K562 (cell line): ENCODE results near the gene MINDY4. TPM values are rescaled to one million over a fixed set of nuclear protein-coding genes. Genes with fewer than 3 reads are reported as not detected.

Experiments used
- ATAC-seq: fragments of 200-7000 bp; cut with Tn5 transposase; 3 replicates; pipeline ENCODE4 v1.9.1; 2020; ENCODE audit warnings: moderate library complexity
- BruUV-seq: library from RNA; stranded (reverse); fragments of 400-500 nt; replicated peaks from 2 replicates; lab custom pipeline; 2021; lab: Mats Ljungman, UMichigan
- CTCF ChIA-PET: fragments of 300-600 bp; formaldehyde crosslinking; extraction: SDS; loops from one replicate; lab custom pipeline; 2021; ENCODE audit warnings: low intra/inter-chr PET ratio; lab: Yijun Ruan, JAX
- POLR2A ChIA-PET: fragments of 300-600, 350-650 bp; sonication (Branson Sonifier 250); formaldehyde crosslinking; extraction: SDS; loops from one replicate; lab custom pipeline; 2021; ENCODE audit warnings: antibody characterized with exemption, inconsistent platforms; lab: Yijun Ruan, JAX
- DNase-seq, 4 experiments: peaks; one replicate each; pipeline versions ENCODE4 v3.0.0 to v3.0.0-alpha.2; 2011 to 2018; ENCODE audit warnings: low spot score in 3 of 4, mixed read lengths in 3 of 4; ENCODE audit errors: extremely low read depth in 1 of 4
- FAIRE-seq: peaks from 2 replicates; lab custom pipeline; 2011; peaks lifted over from hg19 to GRCh38; lab: Jason Lieb, UNC
- H2AFZ ChIP-seq: 2 replicates; pipeline ENCODE4 v1.6.0; 2011; ENCODE audit warnings: low read depth, low read length, control low read depth, inconsistent platforms
- H3K27ac ChIP-seq: fragments of 200-600 bp; 3 replicates; pipeline ENCODE4 v1.8.0; 2011; ENCODE audit warnings: low read depth, mild to moderate bottlenecking, control low read depth, inconsistent platforms, low read length, moderate library complexity, mixed read lengths; ENCODE audit errors: extremely low read depth
- H3K27me3 ChIP-seq, 2 experiments: fragments of 300-600 bp in 1 of 2; 2 replicates in 1 of 2; 3 replicates in 1 of 2; pipeline versions ENCODE4 v1.6.0 to v1.8.0; 2011; ENCODE audit warnings: inconsistent platforms in 2 of 2, low read length in 2 of 2, mild to moderate bottlenecking in 1 of 2, mixed read lengths in 1 of 2, moderate library complexity in 1 of 2; ENCODE audit not compliant: control insufficient read depth in 2 of 2, insufficient read depth in 2 of 2
- H3K36me3 ChIP-seq: fragments of 300-600 bp; 3 replicates; pipeline ENCODE4 v1.8.0; 2011; ENCODE audit warnings: mild to moderate bottlenecking, low read length, inconsistent platforms; ENCODE audit not compliant: control insufficient read depth, insufficient read depth
- H3K4me1 ChIP-seq, 2 experiments: fragments of 200-600 bp in 1 of 2; replicated peaks in 1 of 2; 2 replicates in 1 of 2; 3 replicates in 1 of 2; pipeline versions ENCODE4 v1.5.1 to v1.8.0; 2011; ENCODE audit warnings: inconsistent platforms in 2 of 2, low read length in 2 of 2, mild to moderate bottlenecking in 1 of 2, mixed read lengths in 1 of 2, moderate library complexity in 1 of 2; ENCODE audit not compliant: control insufficient read depth in 2 of 2, insufficient read depth in 2 of 2
- H3K4me2 ChIP-seq: 2 replicates; pipeline ENCODE4 v1.6.1; 2011; ENCODE audit warnings: low read length, control low read depth, inconsistent platforms, mixed read lengths; ENCODE audit not compliant: insufficient read depth
- H3K4me3 ChIP-seq: fragments of 200-600 bp; sonication (generic), shearing (Covaris generic); 2 replicates; pipeline ENCODE4 v1.5.1; 2016; ENCODE audit warnings: control low read depth, inconsistent platforms
- H3K79me2 ChIP-seq: fragments of 200-600 bp; 3 replicates; pipeline ENCODE4 v1.8.0; 2011; ENCODE audit warnings: low read length, inconsistent platforms; ENCODE audit not compliant: control insufficient read depth, insufficient read depth
- H3K9ac ChIP-seq, 2 experiments: 2 replicates each; pipeline versions ENCODE4 v1.6.0 to v1.6.1; 2011; ENCODE audit warnings: low read depth in 2 of 2, low read length in 2 of 2, control low read depth in 1 of 2, inconsistent platforms in 1 of 2, mild to moderate bottlenecking in 1 of 2, mixed read lengths in 1 of 2; ENCODE audit not compliant: insufficient read depth in 1 of 2
- H3K9me1 ChIP-seq: one replicate; pipeline ENCODE4 v1.6.0; 2011; ENCODE audit warnings: inconsistent platforms, mild to moderate bottlenecking, low read length, moderate library complexity; ENCODE audit not compliant: control insufficient read depth, insufficient read depth
- H3K9me3 ChIP-seq: replicated peaks from 2 replicates; pipeline ENCODE4 v1.5.1; 2011; ENCODE audit warnings: low read depth, low read length, inconsistent platforms; ENCODE audit not compliant: control insufficient read depth, insufficient read depth
- H4K20me1 ChIP-seq: replicated peaks from 2 replicates; pipeline ENCODE4 v1.6.1; 2011; ENCODE audit warnings: low read length, inconsistent platforms, mixed read lengths; ENCODE audit not compliant: control insufficient read depth, insufficient read depth
- CREBBP ChIP-seq: IDR thresholded peaks from one replicate; pipeline ENCODE4 v1.6.1; 2012; ENCODE audit warnings: low read depth, mild to moderate bottlenecking, control low read depth, inconsistent platforms, low read length
- CSDE1 ChIP-seq, 2 experiments: fragments of 450-650 bp; IDR thresholded peaks; 2 replicates each; pipeline ENCODE4 v1.6.1; 2016; ENCODE audit warnings: mild to moderate bottlenecking in 1 of 2
- CXXC5 ChIP-seq: fragments of 250-450 bp; sonication (Bioruptor Pico); IDR thresholded peaks from 2 replicates; pipeline ENCODE4 v1.8.0; 2022; ENCODE audit warnings: inconsistent platforms, mild to moderate bottlenecking, moderate library complexity
- HMG20B ChIP-seq: fragments of 250-450 bp; sonication (Bioruptor Pico); IDR thresholded peaks from 2 replicates; pipeline ENCODE4 v1.5.0; 2021; ENCODE audit warnings: mild to moderate bottlenecking
- SRSF7 ChIP-seq: fragments of 200-400 bp; formaldehyde crosslinking; optimal IDR thresholded peaks from 2 replicates; pipeline ENCODE3; 2017; ENCODE audit warnings: mild to moderate bottlenecking, low read depth, low read length
- SUPT5H ChIP-seq: fragments of 450-650 bp; IDR thresholded peaks from 2 replicates; pipeline ENCODE4 v1.6.1; 2016
- WGBS: fragments of 100-300 bp; shearing (Covaris generic); methylation state at CpG from one replicate; pipeline ENCODE4 v1.1.6; 2016; ENCODE audit warnings: low coverage, mixed read lengths; ENCODE audit not compliant: insufficient coverage; ENCODE audit errors: missing lambda C conversion rate; 5-methylcytosine and 5-hydroxymethylcytosine counted together
- in situ Hi-C: fragments of 300-500 bp; cut with MboI; formaldehyde crosslinking; loops from 4 replicates; pipeline ENCODE4 v1.15.0; 2018; ENCODE audit warnings: inconsistent platforms, mixed read lengths
- intact Hi-C: fragments of 100-400 bp; cut with micrococcal nuclease; formaldehyde crosslinking; loops from 2 replicates; pipeline ENCODE4 v1.14.2; 2022
- polyA plus RNA-seq, 8 experiments: library from polyadenylated mRNA; depleted of rRNA in 4 of 8; stranded (reverse) in 5 of 8; unstranded in 3 of 8; fragments of >200 nt; fragmentation: Nextera tagmentation in 2 of 8; fragmentation: Illumina TruSeq in 1 of 8; extraction: Ambion mirVana in 2 of 8; extraction: Trizol in 1 of 8; gene quantifications; 2 replicates each; pipeline versions ENCODE4 v1.2.1 to v1.2.3, GENCODE V29; 2011 to 2014; ENCODE audit warnings: inconsistent platforms in 1 of 8, missing spikeins in 1 of 8
- total RNA-seq, 7 experiments: library from RNA; depleted of rRNA in 6 of 7; stranded (reverse); fragments of >200 nt in 6 of 7; fragmentation: Illumina TruSeq in 2 of 7; extraction: Trizol in 2 of 7; gene quantifications; 2 replicates each; pipeline versions ENCODE4 v1.2.1 to v1.2.3, GENCODE V29; 2011 to 2021; ENCODE audit warnings: low replicate concordance in 1 of 7
- TF ChIP-seq, protein P1 (sequence below): sonication (generic); formaldehyde crosslinking; IDR thresholded peaks from 2 replicates; pipeline ENCODE4 v1.8.0; 2022; ENCODE audit warnings: mild to moderate bottlenecking, missing genetic modification reagents
- TF ChIP-seq, protein P2 (sequence below): sonication (generic); formaldehyde crosslinking; IDR thresholded peaks from 2 replicates; pipeline ENCODE4 v1.8.1; 2022; ENCODE audit warnings: missing genetic modification reagents
- TF ChIP-seq, protein P3 (sequence below): sonication (generic); formaldehyde crosslinking; IDR thresholded peaks from 2 replicates; pipeline ENCODE4 v1.8.0; 2023; ENCODE audit warnings: missing genetic modification reagents, mild to moderate bottlenecking, borderline replicate concordance

MINDY4 gene
- total and polyA plus RNA-seq, 9 of the 15 experiments (the other 6 are each of a cell fraction or from before 2014, with no cell fraction given) = 2.1 to 16.7 (median 11.0) TPM

DNA sequence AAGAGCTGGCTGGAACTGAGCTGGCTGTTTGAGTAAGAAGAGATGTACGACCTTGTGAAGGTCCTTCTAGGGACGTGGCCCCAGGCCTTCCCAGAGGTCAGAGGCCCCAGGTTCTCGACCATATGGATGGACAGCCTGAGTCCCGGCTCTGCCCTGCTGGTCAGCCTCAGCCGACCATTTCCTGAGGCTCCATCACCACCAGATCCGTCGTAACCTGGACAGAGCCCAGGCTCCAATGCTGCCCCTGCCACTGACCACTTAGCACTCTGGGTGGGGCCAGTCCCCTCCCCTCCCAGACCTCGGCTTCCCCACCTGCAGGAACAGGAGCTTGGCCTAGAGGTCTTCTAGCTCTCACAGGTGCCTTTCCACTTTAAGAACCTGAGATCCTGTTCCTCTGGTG is 29.9 kb upstream of the MINDY4 start:
- BruUV-seq = no TSS peak
- 23% methylated on average over 8 of the region's 8 CpGs for WGBS
- ChIA-PET CTCF (interaction anchor here (2.0 to 2.1 kb wide), 2 partner anchors 192 to 465 kb away, joined by 12 to 14 read pairs; no protein-coding TSS in a partner anchor), POLR2A (interaction anchor here (0.5 to 1.4 kb wide), 4 partner anchors 11 to 112 kb away, joined by 3 to 5 read pairs (median 3); no protein-coding TSS in a partner anchor)
- FAIRE-seq = no peak
- H2AFZ ChIP-seq = no peak overlapping the region
- no peak overlapping the region for H3K9ac ChIP-seq
- H3K9me3 ChIP-seq = no peaks in the 10 kb centered on the region
- peaks cover 4 to 17% of the 10 kb centered on the region in 2 experiments; a peak in 2 of 5 replicates for H3K4me1 ChIP-seq
- intact Hi-C loops (loop anchor here (2.0 to 10.0 kb wide), 3 partner anchors 38 to 576 kb away; no protein-coding TSS in a partner anchor), in situ Hi-C loops (loop anchor here (5.0 kb wide), 1 partner anchor 236 kb away; no protein-coding TSS in a partner anchor)
- H3K4me2 ChIP-seq = no peak overlapping the region
- peaks cover 0 to 18% of the 10 kb centered on the region in 2 experiments; a peak in 4 of 5 replicates for H3K27me3 ChIP-seq
- DNase-seq = no peak
- no peaks in the 10 kb centered on the region for H4K20me1 ChIP-seq
- H3K9me1 ChIP-seq = no peaks in the 10 kb centered on the region
- H3K4me3 ChIP-seq = no peak overlapping the region
- no peaks in the 10 kb centered on the region for H3K79me2 ChIP-seq
- no peaks in the 10 kb centered on the region for H3K36me3 ChIP-seq
- ATAC-seq = no peak
- no peak overlapping the region for H3K27ac ChIP-seq
- TF ChIP-seq CXXC5 (CRISPR knock-in tag) = no peak
- TF ChIP-seq, protein P1, sequence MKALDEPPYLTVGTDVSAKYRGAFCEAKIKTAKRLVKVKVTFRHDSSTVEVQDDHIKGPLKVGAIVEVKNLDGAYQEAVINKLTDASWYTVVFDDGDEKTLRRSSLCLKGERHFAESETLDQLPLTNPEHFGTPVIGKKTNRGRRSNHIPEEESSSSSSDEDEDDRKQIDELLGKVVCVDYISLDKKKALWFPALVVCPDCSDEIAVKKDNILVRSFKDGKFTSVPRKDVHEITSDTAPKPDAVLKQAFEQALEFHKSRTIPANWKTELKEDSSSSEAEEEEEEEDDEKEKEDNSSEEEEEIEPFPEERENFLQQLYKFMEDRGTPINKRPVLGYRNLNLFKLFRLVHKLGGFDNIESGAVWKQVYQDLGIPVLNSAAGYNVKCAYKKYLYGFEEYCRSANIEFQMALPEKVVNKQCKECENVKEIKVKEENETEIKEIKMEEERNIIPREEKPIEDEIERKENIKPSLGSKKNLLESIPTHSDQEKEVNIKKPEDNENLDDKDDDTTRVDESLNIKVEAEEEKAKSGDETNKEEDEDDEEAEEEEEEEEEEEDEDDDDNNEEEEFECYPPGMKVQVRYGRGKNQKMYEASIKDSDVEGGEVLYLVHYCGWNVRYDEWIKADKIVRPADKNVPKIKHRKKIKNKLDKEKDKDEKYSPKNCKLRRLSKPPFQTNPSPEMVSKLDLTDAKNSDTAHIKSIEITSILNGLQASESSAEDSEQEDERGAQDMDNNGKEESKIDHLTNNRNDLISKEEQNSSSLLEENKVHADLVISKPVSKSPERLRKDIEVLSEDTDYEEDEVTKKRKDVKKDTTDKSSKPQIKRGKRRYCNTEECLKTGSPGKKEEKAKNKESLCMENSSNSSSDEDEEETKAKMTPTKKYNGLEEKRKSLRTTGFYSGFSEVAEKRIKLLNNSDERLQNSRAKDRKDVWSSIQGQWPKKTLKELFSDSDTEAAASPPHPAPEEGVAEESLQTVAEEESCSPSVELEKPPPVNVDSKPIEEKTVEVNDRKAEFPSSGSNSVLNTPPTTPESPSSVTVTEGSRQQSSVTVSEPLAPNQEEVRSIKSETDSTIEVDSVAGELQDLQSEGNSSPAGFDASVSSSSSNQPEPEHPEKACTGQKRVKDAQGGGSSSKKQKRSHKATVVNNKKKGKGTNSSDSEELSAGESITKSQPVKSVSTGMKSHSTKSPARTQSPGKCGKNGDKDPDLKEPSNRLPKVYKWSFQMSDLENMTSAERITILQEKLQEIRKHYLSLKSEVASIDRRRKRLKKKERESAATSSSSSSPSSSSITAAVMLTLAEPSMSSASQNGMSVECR (CRISPR knock-in tag) = no peak
- TF ChIP-seq, protein P2, sequence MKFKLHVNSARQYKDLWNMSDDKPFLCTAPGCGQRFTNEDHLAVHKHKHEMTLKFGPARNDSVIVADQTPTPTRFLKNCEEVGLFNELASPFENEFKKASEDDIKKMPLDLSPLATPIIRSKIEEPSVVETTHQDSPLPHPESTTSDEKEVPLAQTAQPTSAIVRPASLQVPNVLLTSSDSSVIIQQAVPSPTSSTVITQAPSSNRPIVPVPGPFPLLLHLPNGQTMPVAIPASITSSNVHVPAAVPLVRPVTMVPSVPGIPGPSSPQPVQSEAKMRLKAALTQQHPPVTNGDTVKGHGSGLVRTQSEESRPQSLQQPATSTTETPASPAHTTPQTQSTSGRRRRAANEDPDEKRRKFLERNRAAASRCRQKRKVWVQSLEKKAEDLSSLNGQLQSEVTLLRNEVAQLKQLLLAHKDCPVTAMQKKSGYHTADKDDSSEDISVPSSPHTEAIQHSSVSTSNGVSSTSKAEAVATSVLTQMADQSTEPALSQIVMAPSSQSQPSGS (CRISPR knock-in tag) = no peak
- no peak for TF ChIP-seq SRSF7
- TF ChIP-seq CSDE1 (IDR thresholded peaks at IDR 0.05) = no peak
- TF ChIP-seq HMG20B (CRISPR knock-in tag) = no peak
- no peak for TF ChIP-seq SUPT5H
- no peak for TF ChIP-seq CREBBP
- TF ChIP-seq, protein P3, sequence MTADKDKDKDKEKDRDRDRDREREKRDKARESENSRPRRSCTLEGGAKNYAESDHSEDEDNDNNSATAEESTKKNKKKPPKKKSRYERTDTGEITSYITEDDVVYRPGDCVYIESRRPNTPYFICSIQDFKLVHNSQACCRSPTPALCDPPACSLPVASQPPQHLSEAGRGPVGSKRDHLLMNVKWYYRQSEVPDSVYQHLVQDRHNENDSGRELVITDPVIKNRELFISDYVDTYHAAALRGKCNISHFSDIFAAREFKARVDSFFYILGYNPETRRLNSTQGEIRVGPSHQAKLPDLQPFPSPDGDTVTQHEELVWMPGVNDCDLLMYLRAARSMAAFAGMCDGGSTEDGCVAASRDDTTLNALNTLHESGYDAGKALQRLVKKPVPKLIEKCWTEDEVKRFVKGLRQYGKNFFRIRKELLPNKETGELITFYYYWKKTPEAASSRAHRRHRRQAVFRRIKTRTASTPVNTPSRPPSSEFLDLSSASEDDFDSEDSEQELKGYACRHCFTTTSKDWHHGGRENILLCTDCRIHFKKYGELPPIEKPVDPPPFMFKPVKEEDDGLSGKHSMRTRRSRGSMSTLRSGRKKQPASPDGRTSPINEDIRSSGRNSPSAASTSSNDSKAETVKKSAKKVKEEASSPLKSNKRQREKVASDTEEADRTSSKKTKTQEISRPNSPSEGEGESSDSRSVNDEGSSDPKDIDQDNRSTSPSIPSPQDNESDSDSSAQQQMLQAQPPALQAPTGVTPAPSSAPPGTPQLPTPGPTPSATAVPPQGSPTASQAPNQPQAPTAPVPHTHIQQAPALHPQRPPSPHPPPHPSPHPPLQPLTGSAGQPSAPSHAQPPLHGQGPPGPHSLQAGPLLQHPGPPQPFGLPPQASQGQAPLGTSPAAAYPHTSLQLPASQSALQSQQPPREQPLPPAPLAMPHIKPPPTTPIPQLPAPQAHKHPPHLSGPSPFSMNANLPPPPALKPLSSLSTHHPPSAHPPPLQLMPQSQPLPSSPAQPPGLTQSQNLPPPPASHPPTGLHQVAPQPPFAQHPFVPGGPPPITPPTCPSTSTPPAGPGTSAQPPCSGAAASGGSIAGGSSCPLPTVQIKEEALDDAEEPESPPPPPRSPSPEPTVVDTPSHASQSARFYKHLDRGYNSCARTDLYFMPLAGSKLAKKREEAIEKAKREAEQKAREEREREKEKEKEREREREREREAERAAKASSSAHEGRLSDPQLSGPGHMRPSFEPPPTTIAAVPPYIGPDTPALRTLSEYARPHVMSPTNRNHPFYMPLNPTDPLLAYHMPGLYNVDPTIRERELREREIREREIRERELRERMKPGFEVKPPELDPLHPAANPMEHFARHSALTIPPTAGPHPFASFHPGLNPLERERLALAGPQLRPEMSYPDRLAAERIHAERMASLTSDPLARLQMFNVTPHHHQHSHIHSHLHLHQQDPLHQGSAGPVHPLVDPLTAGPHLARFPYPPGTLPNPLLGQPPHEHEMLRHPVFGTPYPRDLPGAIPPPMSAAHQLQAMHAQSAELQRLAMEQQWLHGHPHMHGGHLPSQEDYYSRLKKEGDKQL (CRISPR knock-in tag) = no peak
